Brain pericyte (primary cell): ENCODE results near the gene ZBTB40.

ENCODE experiments used
- DNase-seq: peaks from one replicate; pipeline ENCODE4 v3.0.0-alpha.2; 2012; ENCODE audit warnings: low read depth, low spot score

The ZBTB40 gene

DNA sequence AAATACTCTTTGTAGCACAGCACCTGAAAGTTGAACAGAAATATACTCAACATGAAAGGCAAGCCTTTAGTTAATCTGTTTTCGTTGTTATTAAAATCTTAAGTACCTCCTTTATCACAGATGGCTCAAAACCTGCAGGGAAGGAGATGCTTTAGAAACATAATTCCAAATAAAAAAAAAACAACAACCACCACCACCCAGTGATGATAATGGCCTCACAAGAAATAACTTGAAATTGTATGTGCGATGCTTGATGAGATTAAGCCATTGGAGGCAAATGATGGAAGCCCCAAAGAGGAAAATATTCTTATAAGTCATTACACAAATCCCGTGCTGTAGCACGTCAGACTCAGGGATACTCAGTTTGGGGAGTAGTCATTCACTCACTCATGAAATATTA lies 24.9 kb upstream of the ZBTB40 start:
- DNase-seq: no peak

DNA sequence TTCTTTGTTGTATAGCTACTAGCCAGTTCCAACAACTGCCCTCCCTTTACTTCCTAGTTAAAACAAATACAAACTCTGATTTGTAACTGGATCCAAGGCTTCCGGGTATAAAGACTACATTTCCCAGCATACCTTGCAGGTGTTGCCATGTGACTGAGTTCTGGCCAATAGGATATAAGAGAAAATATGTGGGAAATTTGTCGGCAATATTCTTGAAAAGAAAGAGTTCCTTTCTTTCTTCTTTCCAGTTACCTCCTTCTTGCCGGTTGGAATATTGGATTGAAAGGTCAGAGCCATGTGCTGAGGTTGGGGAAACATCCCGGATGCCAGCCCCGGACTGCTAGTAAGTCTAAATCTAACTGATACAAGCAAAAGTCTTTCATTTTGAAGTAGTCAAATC lies 23.0 kb upstream of the ZBTB40 start:
- DNase-seq: no peak

DNA sequence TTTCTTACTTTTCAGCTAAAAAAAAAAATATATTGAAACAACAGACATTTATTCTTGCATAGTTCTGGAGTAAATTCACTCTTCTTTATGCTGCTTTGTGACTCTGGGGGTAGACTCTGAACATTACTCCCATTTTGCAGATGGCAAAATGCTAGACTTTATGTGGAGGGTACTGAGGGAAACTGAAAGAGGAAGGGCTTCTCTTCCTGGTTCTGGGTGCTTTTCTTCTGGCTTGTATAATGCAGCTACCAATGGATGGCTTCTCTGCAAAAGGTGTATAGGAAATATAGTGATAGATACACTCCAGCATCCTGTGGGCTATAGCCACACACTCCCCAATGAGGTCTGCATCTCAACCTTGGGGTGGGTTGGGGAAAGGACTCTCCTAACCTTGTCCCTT lies 19.7 kb upstream of the ZBTB40 start:
- no peak for DNase-seq

DNA sequence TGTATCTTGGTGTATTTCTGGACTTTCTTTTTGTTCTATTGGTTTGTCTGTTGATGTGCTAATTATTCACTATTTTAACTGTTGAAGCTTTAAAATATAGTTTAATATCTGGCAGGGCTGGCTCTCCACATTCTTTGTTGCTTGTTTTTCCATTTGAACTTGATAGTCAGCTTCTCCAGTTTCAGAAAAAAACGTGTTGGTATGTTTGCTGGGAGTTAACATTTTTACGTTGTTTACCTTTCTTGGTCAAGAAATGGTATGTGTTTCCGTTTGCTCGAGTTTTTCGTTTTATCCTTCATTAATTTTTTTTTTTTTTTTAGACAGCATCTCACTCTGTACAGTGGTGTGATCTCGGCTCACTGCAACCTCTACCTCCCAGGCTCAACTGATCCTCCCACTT lies 16.9 kb upstream of the ZBTB40 start:
- no peak for DNase-seq

DNA sequence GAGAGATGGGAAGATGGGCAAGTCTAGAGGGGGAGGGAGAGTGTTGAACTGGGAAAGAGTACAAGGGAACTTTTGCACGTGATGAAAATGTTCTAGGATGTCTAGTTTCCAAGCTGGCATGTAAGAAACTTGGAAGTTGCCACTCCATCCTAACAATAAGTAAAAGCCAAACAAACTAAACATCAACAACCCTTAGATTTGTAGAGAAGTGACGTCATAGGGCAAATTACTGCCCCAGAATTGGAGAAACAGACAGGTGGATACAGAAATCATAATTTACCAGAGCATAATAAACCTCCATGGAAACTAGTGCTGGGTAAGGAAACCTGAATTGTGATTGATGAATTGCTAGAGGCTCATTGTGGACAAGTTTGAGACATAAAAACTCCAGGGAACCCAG lies 14.7 kb upstream of the ZBTB40 start:
- DNase-seq: no peak

DNA sequence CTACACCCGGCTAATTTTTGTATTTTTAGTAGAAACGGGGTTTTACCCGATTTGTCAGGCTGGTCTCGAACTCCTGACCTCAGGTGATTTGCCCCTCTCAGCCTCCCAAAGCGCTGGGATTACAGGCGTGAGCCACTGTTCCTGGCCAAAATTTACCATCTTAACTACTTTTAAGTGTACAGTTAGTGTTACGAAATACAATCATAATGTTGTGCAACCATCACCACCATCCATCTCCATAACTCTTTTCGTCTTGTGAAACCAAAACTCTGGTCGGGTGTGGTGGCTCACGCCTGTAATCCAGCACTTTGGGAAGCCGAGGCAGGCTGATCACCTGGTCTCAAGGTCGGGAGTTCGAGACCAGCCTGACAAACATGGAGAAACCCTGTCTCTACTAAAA lies 14.1 kb upstream of the ZBTB40 start:
- no peak for DNase-seq

DNA sequence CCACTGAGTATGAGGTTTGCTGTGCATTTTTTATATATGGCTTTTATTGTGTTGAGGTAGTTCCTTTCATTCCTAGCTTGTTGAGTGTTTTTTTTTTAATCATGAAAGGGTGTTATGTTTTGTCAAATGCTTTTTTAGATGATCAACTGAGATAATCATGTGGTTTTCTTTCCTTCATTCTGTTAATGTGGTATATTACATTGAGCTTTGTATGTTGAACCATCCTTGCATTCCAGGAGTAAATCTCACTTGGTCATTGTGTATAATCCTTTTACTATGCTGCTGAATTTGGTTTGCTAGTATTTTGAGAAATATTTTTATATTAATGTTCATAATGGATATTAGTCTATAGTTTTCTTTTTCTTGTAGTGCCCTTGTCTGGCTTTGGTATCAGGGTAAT lies 11.1 kb upstream of the ZBTB40 start:
- DNase-seq: no peak

DNA sequence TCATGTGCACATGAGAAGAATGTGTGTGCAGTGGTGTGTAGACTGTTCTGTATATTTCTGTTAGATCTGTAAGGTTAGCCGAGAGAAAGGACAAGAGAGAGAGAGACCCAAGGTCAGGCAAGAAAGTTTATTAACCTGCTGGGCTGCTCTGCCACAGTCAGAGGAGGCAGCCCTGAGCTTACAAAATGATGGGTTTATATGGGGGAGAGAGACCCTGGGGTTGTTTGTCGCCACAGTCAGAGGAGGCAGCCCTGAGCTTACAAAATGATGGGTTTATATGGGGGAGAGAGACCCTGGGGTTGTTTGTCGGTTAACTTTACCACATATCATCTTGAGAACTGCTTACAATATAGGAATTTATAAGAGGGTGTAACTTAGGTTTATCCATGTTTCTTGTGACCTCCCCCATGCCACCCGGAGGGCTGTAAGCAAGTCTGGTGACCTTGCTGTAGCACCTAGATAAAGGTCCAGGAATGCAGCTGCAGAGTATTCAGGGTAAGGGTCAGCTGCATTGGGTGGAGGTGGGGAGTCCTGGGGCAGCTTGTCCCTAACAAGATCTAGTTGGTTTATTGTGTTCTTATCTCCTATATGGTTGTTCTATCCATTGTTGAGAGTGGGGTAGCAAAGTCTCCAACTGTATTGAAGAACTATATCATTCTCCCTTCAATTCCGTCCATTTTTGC lies 9.3 kb upstream of the ZBTB40 start:
- no peak for DNase-seq

DNA sequence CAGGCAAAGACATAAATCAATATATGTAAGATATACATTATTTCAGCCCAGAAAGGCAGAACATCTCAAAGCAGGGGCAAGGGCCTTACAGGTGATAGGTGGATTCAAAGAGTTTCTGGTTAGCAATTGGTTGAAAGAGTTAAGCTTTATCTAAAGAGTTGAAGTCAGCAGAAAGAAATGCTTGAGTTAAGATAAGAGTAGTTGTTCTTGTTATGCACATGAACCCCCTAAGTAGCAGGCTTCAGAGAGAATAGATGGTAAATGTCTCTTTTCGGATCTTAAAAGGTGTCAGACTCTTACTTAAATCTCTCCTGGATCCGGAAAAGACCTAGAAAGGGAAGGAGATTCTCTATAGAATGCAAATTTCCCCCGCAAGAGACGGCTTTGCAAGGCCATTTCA lies 8.3 kb upstream of the ZBTB40 start:
- DNase-seq: no peak

DNA sequence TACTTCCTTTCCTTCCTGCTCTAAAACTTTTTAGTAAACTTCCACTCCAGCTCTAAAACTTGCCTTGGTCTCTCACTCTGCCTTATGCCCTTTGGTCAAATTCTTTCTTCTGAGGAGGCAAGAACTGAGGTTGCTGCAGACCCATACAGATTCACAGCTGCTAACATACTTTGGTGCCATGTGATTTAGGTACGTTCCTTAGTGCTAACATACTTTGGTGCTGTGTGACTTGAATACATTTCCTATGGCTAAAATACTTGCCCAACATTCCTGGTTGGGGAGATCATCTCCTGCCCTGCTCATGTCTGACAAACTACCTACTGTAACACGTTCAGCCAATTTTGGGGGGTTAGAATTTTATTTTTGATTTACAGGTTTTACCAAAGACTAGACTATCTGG lies 6.8 kb upstream of the ZBTB40 start:
- DNase-seq: no peak

DNA sequence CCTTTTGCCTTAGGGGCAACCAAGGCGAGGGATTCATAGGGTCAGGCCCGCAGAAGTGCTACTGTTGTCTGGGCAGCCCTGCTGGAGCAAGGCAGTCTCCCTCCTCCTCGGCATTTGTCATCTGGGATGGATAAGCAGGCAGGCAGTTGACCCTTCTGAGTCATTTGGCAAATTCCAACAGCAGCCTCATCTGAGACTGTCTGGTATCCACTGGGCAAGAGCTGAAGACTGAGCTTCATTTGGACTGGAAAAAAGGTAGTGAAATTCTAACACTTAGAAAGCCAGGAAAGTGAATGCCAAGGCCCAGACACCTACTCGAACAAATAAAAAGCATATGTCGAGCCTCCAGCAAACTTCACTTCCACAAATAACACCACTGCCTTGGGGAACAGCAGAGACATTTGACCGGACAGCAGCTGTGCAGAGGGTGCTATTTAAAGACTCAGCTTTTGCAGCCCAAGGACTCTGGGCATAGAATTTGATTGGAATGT lies 4.0 kb upstream of the ZBTB40 start:
- no peak for DNase-seq

DNA sequence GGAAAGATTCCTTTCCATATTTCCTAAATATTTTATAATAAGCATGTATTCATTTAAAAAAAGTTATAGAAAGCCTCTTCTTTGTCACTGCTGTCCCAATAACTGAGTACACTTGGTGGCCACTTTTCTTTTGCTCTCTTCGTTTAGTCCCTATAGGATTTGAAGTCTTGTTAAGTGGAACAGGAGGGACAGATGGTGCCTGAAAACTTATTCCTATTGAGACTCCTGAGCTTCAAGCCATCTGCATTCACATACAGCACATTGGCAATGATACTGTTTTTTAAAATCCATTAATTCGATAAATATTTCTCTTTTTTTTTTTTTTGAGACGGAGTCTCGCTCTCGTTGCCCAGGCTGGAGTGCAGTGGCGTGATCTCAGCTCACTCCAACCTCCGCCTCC lies 2.0 kb upstream of the ZBTB40 start:
- DNase-seq: no peak

DNA sequence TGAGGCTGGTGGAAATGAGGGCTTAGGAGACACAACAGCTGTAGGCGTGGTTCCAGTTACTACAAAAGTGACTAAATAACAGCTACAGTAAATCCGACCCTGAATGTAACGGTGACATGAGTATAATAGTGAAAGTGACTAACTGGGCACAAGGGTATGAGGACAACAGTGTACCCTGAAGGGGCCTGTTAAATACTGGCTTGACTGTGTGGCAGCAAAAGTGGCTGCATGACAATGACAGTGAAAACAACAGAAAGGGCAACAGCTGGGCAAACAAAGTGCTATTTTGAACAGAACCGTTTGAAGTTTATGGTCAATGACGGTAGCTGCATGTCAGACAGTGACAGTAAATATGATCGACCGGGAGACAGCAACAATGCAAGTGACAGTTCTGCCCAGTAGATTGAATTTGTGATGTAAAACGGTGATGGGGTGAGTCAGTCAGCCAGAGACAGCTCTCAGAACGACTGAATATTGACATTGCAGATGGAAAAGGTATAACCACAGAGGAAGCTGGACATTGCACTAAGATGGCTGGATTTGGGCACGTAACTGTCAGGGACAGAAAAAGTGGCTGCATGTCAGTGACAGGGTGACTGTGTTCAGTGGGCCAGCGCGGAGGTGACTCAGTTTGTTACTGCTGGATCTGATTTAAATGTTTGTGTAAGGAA lies 1.2 kb upstream of the ZBTB40 start:
- DNase-seq: no peak

DNA sequence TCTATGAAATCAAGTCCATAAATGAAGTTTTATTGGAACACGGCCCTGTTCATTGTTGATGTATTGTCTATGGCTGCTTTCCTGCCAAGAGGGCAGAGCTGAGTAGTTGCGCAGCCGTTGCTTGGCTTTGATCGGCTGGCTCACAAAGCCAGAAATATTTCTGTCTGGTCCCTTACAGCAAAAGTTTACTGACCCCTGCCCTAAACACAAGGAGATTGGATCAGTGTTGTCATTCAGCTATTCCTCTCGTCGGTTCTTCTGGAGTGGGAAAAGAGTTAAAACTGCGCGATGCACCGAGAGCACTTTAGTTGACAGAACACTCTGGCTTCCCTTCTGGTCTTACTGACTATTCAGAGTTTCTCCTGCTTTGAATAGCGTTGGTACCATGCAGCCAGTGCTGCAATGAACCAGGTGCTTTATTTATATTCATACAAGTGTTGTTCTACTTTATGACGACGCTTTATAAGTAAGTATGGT lies 868 bp downstream of the ZBTB40 start:
- no peak for DNase-seq

DNA sequence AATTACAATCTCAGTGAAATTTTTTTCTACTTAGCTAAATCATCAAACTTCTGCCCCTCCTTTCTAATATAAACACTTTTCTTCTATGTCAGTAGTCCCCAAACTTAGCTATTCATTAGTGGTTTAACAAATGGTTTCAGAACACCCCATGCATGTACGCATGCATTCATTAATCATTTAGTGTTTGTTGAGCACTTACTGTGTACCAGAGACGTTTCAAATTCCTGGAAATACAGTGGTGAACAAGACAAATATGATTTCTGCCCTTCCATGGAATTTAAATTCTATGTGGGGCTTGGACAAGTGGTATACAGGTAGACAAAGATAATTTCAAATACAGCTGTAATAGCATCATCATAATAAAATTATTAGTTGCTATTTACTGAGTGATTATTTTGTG lies 1.5 kb downstream of the ZBTB40 start:
- DNase-seq: no peak

DNA sequence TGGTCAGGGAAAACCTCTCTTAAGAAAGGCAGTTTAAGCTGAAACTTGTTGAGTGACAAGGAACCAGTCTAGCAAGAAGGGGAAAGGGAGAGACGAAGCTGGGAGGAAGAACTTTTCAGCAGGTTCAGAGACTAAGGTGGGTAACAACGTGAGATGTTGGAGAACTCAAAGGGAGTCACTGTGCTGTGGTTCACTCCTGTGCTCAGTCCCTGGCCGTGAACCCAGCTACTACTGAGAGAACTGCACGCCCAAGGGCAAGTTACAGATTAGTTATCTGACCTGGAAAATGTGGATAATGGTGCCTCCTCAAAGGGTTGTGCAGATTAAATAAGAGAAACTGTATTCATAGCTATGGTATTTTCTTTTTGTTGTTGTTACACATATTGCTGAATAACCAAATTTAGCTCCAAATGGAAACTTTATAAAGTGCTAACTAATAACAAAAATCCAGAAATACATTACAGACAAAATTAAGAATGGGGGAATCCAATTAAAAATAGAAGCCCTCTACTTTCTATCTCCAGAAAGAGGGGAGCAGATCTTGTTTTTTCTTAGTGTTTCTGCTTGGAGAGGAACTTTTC lies 2.9 kb downstream of the ZBTB40 start:
- no peak for DNase-seq

DNA sequence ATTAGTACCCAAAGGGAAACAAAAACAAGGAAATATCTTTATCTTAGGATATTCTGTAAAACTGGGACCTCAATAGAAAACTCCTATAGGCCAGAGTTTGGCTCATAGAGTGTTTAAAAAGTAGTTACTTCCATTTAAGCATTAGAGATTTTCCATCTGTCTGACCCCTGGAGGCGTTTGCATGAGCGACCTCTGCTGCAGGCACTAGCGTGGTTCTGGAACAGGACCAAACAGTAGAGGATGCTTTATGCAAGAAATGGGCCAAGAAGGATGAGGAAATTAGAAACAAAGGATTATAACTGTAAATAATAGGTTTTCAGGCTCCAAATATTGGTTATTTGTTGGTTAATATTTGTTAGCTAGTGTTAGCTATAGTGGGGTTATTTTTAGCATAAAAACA lies 5.7 kb downstream of the ZBTB40 start:
- no peak for DNase-seq

DNA sequence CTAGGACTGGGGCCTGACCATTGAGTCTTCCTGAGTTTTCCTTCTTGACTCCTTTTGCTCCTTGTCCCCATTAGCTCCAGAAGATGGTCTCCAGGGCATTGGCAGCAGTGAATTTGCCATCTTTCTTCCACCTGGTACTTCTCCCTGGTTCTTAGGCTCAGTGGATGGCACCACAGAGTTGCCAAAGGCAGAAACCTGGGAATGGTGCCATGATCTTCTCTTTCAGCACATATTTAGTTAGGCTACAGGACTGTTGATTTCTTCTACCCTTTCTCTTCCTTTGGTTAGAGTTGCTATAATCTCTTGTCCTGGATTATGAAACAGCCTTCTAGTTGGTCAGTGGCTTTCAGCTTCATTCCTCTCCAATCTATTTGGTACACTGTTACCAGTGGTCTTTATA lies 6.2 kb downstream of the ZBTB40 start:
- DNase-seq: no peak

DNA sequence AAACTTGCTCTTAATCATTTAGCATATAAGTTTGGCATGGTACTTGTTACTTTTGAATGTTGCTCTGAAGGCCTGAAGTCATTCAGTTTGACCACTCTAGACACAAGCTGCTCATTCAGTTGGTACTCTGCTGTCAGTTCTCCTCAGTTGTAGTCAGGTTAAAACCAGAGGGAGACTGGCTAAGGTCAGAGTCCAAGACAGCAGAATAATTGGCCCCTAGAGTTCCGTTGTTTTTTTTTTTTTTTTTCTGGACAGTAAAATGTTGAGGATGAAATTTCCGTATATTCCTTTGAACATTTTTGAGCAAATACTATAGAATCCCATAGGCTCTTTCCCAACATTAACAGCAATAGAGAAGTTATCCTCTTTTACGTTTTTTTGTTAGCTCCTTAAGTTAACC lies 9.4 kb downstream of the ZBTB40 start:
- DNase-seq: no peak

DNA sequence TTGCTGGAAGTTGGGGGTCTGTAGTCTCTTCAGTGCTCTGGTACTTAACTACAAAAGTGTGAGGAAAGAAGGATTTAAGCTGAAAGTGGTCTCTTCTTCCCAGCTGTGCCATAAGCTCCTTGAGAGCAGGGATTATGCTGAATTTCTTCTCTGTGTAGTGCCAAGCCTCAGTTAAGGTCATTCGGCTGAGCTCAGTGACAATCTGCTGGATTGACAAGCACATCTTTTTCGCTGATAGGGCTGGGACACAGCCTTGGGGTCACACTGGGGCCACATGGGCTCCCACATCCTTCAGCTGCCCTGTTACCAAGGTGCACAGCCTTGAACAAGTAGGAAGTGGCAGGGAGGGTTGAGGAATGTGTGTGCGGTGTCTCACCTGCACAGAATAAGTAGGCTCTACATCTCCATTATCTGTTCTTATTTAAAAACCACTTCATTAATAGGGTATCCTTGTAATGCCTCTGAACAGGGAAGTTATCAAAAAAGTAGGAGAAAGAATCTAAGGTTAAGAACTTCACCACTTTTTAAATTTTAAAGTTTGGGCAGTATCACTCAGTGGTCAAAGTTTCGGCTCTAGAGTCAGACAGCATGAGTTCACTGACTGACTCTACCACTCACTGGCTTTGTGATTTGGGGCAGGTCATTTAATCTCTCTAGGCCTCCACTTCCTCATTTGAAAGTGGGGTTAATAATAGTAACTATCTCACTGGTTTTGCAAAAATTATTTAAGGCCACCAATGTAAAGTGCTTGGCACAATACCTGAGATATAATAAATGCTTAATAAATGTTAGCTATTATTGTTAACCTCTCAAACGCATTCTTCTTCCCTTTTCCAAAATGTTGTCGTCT lies 10.3 kb downstream of the ZBTB40 start:
- DNase-seq: no peak

DNA sequence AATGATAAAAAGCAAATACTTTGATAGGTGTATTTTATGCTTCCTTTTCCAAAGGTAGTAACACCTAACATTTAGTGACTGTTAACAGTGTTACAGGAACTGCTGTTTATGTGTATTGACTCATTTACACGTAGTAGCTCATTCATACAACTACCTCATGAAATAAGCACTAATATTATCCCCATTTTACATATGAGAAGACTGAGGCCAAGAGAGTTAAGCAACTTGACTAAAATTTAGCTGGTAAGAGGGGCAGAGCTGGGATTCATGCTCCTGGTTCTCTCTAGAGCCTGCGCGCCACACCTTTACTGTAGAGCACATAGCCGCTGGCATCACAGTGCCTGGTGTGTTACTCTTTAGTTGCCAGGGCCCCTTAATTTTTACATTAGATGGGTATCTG lies 11.3 kb downstream of the ZBTB40 start:
- DNase-seq: no peak

DNA sequence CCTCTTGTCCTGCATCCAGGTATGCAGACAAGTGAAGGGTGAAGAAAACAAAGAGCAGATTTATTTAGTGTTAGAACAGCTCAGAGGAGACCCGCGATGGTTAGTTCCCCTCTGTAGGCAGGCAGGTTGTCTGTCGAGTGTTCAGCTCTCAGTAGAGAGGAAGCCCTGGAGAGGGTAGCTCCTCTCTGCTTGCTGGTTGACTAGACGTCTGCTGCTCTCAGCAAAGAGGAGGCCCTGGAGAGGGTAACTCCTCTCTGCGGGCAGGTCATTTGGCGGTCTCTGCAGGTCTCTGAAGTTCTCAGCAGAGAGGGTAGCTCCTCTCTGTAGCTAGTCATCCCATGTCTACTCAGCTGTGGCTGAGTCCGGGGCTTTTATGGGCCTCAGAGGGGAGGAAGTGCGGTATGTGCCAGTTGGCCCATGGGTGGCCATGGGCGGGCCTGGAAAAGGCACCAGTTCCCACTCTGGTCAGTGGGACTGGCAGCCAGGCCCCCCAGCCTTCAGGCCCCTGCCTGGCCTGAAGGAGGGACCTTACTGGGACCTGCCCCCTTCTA lies 13.4 kb downstream of the ZBTB40 start:
- no peak for DNase-seq
